Measurements from ENCODE around the gene B9D1. TPM values are rescaled to one million over a fixed set of nuclear protein-coding genes. Genes with fewer than 3 reads are reported as not detected.
A peak's percentile ranks its signal among the peaks of the same experiment; 100 is the strongest.

Gene B9D1
- total and polyA plus RNA-seq, 8 donors, result 10.9 to 22.8 (median 16.8) TPM; not detected in 2

- H3K4me3 ChIP-seq, result no peak overlapping the region
- H3K27ac ChIP-seq, result peak overlapping the region in 1 of 5 donors; percentile 24
- no peaks in the 10 kb centered on the region for H3K36me3 ChIP-seq
- no peaks in the 10 kb centered on the region for H3K27me3 ChIP-seq
- DNase-seq, result no peak
- no peaks in the 10 kb centered on the region for H3K9me3 ChIP-seq
- H3K4me1 ChIP-seq, result peaks cover 13 to 41% (median 23%) of the 10 kb centered on the region in 4 donors
- TF ChIP-seq CTCF (IDR thresholded peaks at IDR 0.05) (no peak), POLR2AphosphoS5 (IDR thresholded peaks at IDR 0.05) (no peak), EP300 (IDR thresholded peaks at IDR 0.05) (no peak), POLR2A (IDR thresholded peaks at IDR 0.05) (no peak)
- WGBS, 5 donors, result 65 to 86% (median 75%) methylated on average over 7 of the region's 7 CpGs
- intact Hi-C loops (cut with DNase I; ENCODE audit: low total_unique reads), result no loop called here
These were observed 29.8 kb upstream of the B9D1 start for GRCh38 chr17:19392303-19392702.

- DNase-seq, result no peak
- WGBS, 5 donors, result 79 to 91% (median 84%) methylated on average over 7 of the region's 7 CpGs
- Histone ChIP-seq H3K4me3 (no peak overlapping the region), H3K4me1 (peaks cover 22 to 50% (median 31%) of the 10 kb centered on the region in 4 donors), H3K27ac (no peak overlapping the region), H3K27me3 (no peaks in the 10 kb centered on the region), H3K36me3 (no peaks in the 10 kb centered on the region), H3K9me3 (no peaks in the 10 kb centered on the region)
- TF ChIP-seq POLR2AphosphoS5 (IDR thresholded peaks at IDR 0.05) (no peak), POLR2A (IDR thresholded peaks at IDR 0.05) (no peak), CTCF (IDR thresholded peaks at IDR 0.05) (no peak), EP300 (IDR thresholded peaks at IDR 0.05) (no peak)
- intact Hi-C loops (cut with DNase I; ENCODE audit: low total_unique reads), result no loop called here
These were observed 28.9 kb upstream of the B9D1 start for GRCh38 chr17:19391432-19391831.

GRCh38 chr17:19390951-19391350, 28.4 kb upstream of the B9D1 start:
- Histone ChIP-seq H3K27me3 (no peaks in the 10 kb centered on the region), H3K36me3 (no peaks in the 10 kb centered on the region), H3K4me3 (no peak overlapping the region), H3K9me3 (no peaks in the 10 kb centered on the region), H3K4me1 (peaks cover 27 to 54% (median 34%) of the 10 kb centered on the region in 4 donors), H3K27ac (no peak overlapping the region)
- TF ChIP-seq CTCF (IDR thresholded peaks at IDR 0.05), result no peak
- TF ChIP-seq POLR2A (IDR thresholded peaks at IDR 0.05), result no peak
- no peak for TF ChIP-seq EP300 (IDR thresholded peaks at IDR 0.05)
- no peak for TF ChIP-seq POLR2AphosphoS5 (IDR thresholded peaks at IDR 0.05)
- intact Hi-C loops (cut with DNase I; ENCODE audit: low total_unique reads), result no loop called here
- no peak for DNase-seq
- 64 to 81% (median 71%) methylated on average over 2 of the region's 2 CpGs for WGBS, 5 donors

GRCh38 chr17:19388791-19389785, 26.6 kb upstream of the B9D1 start:
- intact Hi-C loops (cut with DNase I; ENCODE audit: low total_unique reads), result no loop called here
- H3K27me3 ChIP-seq, result no peaks in the 10 kb centered on the region
- H3K36me3 ChIP-seq, result peaks cover 2 to 16% (median 8%) of the 10 kb centered on the region in 4 donors
- DNase-seq, result no peak
- 66 to 85% (median 69%) methylated on average over 5 of the region's 5 CpGs for WGBS, 5 donors
- H3K27ac ChIP-seq, result peak overlapping the region; percentile 23 to 94 (median 89)
- TF ChIP-seq EP300 (IDR thresholded peaks at IDR 0.05) (no peak), POLR2AphosphoS5 (IDR thresholded peaks at IDR 0.05) (no peak), POLR2A (IDR thresholded peaks at IDR 0.05) (no peak), CTCF (IDR thresholded peaks at IDR 0.05) (no peak)
- H3K4me1 ChIP-seq, result peaks cover 46 to 73% (median 53%) of the 10 kb centered on the region in 4 donors
- H3K4me3 ChIP-seq, result no peak overlapping the region
- no peaks in the 10 kb centered on the region for H3K9me3 ChIP-seq

Measured in stomach (tissue), 9 donors.